Measurements from ENCODE around the gene IFNLR1.

The IFNLR1 gene

GRCh38 chr1:24155011-24155782 is 31.9 kb downstream of the IFNLR1 start:
- intact Hi-C loops (cut with DNase I): no loop called here
- DNase-seq: no peak

- intact Hi-C loops (cut with DNase I): no loop called here
- no peak for DNase-seq
These were observed 32.9 kb downstream of the IFNLR1 start for GRCh38 chr1:24154215-24154614.

GRCh38 chr1:24152631-24153494 is 34.2 kb downstream of the IFNLR1 start:
- intact Hi-C loops (cut with DNase I): no loop called here

GRCh38 chr1:24151175-24151533 is 35.9 kb downstream of the IFNLR1 start:
- DNase-seq: peak in 28 of 42 donors; percentile 11 to 81 (median 42)
- intact Hi-C loops (cut with DNase I): no loop called here

More at GRCh38 chr1:24152631-24153494, 34.2 kb downstream of the IFNLR1 start:
- no peak for DNase-seq

- peak; percentile 79 to 94 (median 88) for DNase-seq
- intact Hi-C loops (cut with DNase I): no loop called here
These were observed 36.6 kb downstream of the IFNLR1 start for GRCh38 chr1:24150234-24151174.

- intact Hi-C loops (cut with DNase I): no loop called here
These were observed 37.2 kb downstream of the IFNLR1 start for GRCh38 chr1:24149866-24150233.

GRCh38 chr1:24147816-24148215 is 39.3 kb downstream of the IFNLR1 start:
- intact Hi-C loops (cut with DNase I): no loop called here
- DNase-seq: peak in 1 of 42 donors; percentile 17

More at GRCh38 chr1:24149866-24150233, 37.2 kb downstream of the IFNLR1 start:
- DNase-seq: peak; percentile 23 to 93 (median 69)

GRCh38 chr1:24147194-24147593 is 39.9 kb downstream of the IFNLR1 start:
- peak in 1 of 42 donors; percentile 14 for DNase-seq
- intact Hi-C loops (cut with DNase I): no loop called here

GRCh38 chr1:24142546-24143534 is 44.2 kb downstream of the IFNLR1 start, which contains the start of gene IL22RA1:
Gene IL22RA1, minus strand, starts transcription at chr1:24143140. Its CDS starts 58 bp downstream, at chr1:24143082.
- intact Hi-C loops (cut with DNase I): no loop called here
- no peak for DNase-seq

GRCh38 chr1:24141311-24141997 is 45.6 kb downstream of the IFNLR1 start:
- DNase-seq: no peak
- intact Hi-C loops (cut with DNase I): no loop called here

GRCh38 chr1:24140741-24141181 is 46.3 kb downstream of the IFNLR1 start:
- intact Hi-C loops (cut with DNase I): no loop called here
- no peak for DNase-seq

- intact Hi-C loops (cut with DNase I): no loop called here
- DNase-seq: no peak
These were observed 47.2 kb downstream of the IFNLR1 start for GRCh38 chr1:24139841-24140425.

GRCh38 chr1:24139222-24139489 is 47.9 kb downstream of the IFNLR1 start:
- no peak for DNase-seq
- intact Hi-C loops (cut with DNase I): no loop called here

- no peak for DNase-seq
- intact Hi-C loops (cut with DNase I): no loop called here
These were observed 48.4 kb downstream of the IFNLR1 start for GRCh38 chr1:24138476-24139221.

GRCh38 chr1:24136956-24137539 is 50.0 kb downstream of the IFNLR1 start:
- intact Hi-C loops (cut with DNase I): no loop called here
- DNase-seq: no peak

GRCh38 chr1:24134376-24134775 is 52.7 kb downstream of the IFNLR1 start:
- no peak for DNase-seq
- intact Hi-C loops (cut with DNase I): no loop called here
